ENCODE measurements around the gene SERGEF.

- TF ChIP-seq POLR2A (IDR thresholded peaks at IDR 0.05), result no peak
- TF ChIP-seq CTCF (IDR thresholded peaks at IDR 0.05), result no peak
Observed at GRCh38 chr11:17798253-17798652, 214.6 kb downstream of the SERGEF start.
